Measurements from ENCODE around the gene TMEM131L.

TMEM131L gene

GRCh38 chr4:153520801-153521329 is 54.7 kb downstream of the TMEM131L start:
- DNase-seq (ENCODE audit: low spot score): no peak

- DNase-seq (ENCODE audit: low spot score): peak; percentile 33
Observed at GRCh38 chr4:153521478-153521877, 55.3 kb downstream of the TMEM131L start.

- peak; percentile 79 for DNase-seq (ENCODE audit: low spot score)
Observed at GRCh38 chr4:153521999-153522801, 56.0 kb downstream of the TMEM131L start.

- DNase-seq (ENCODE audit: low spot score): peak; percentile 66
Observed at GRCh38 chr4:153522802-153523094, 56.6 kb downstream of the TMEM131L start.

GRCh38 chr4:153523164-153523796 is 57.1 kb downstream of the TMEM131L start:
- DNase-seq (ENCODE audit: low spot score): no peak

GRCh38 chr4:153523941-153524386 is 57.8 kb downstream of the TMEM131L start:
- DNase-seq (ENCODE audit: low spot score): no peak

- DNase-seq (ENCODE audit: low spot score): no peak
Observed at GRCh38 chr4:153524682-153525081, 58.5 kb downstream of the TMEM131L start.

GRCh38 chr4:153527690-153528089 is 61.5 kb downstream of the TMEM131L start:
- DNase-seq (ENCODE audit: low spot score): no peak

- DNase-seq (ENCODE audit: low spot score): no peak
Observed at GRCh38 chr4:153528705-153529485, 62.7 kb downstream of the TMEM131L start.

- DNase-seq (ENCODE audit: low spot score): no peak
Observed at GRCh38 chr4:153529646-153530045, 63.5 kb downstream of the TMEM131L start.

GRCh38 chr4:153530284-153530999 is 64.3 kb downstream of the TMEM131L start:
- DNase-seq (ENCODE audit: low spot score): peak; percentile 45

GRCh38 chr4:153531000-153531358 is 64.8 kb downstream of the TMEM131L start:
- no peak for DNase-seq (ENCODE audit: low spot score)

GRCh38 chr4:153531976-153532626 is 65.9 kb downstream of the TMEM131L start:
- no peak for DNase-seq (ENCODE audit: low spot score)

GRCh38 chr4:153532636-153533035 is 66.5 kb downstream of the TMEM131L start:
- DNase-seq (ENCODE audit: low spot score): no peak

- no peak for DNase-seq (ENCODE audit: low spot score)
Observed at GRCh38 chr4:153533387-153533786, 67.2 kb downstream of the TMEM131L start.

- no peak for DNase-seq (ENCODE audit: low spot score)
Observed at GRCh38 chr4:153534792-153535629, 68.9 kb downstream of the TMEM131L start.

- DNase-seq (ENCODE audit: low spot score): no peak
Observed at GRCh38 chr4:153535772-153536513, 69.8 kb downstream of the TMEM131L start.

- DNase-seq (ENCODE audit: low spot score): no peak
Observed at GRCh38 chr4:153537493-153537960, 71.4 kb downstream of the TMEM131L start.

- no peak for DNase-seq (ENCODE audit: low spot score)
Observed at GRCh38 chr4:153538487-153539357, 72.6 kb downstream of the TMEM131L start.

Data from activated CD4-positive, alpha-beta T cell treated with anti-CD3 and anti-CD28 coated beads, Interleukin-2, Interleukin-4, amounts not matched to agents 100 ng/mL and 50 ng/mL, durations not matched to agents 16 hours and 8 hours (primary cell).